GM20000 (cell line): Measurements from ENCODE around the gene RGP1.

ENCODE experiments used
- DNase-seq: peaks from one replicate; pipeline ENCODE4 v3.0.0; 2012; ENCODE audit warnings: low spot score
- CTCF ChIP-seq: IDR thresholded peaks from 2 replicates; pipeline ENCODE4 v1.5.1; 2012; ENCODE audit warnings: mild to moderate bottlenecking, control low read depth; ENCODE audit errors: extremely low read depth, missing control alignments

RGP1 gene

GRCh38 chr9:35771943-35772342 lies 22.9 kb downstream of the RGP1 start:
- no peak for DNase-seq

GRCh38 chr9:35774907-35775635 lies 26.0 kb downstream of the RGP1 start:
- no peak for DNase-seq
- TF ChIP-seq CTCF, result no peak

More at GRCh38 chr9:35771943-35772342, 22.9 kb downstream of the RGP1 start:
- no peak for TF ChIP-seq CTCF

- TF ChIP-seq CTCF, result no peak
- DNase-seq, result no peak
Observed at GRCh38 chr9:35776018-35776417, 26.9 kb downstream of the RGP1 start.

- no peak for DNase-seq
- TF ChIP-seq CTCF, result no peak
Observed at GRCh38 chr9:35778496-35778895, 29.4 kb downstream of the RGP1 start.

- no peak for DNase-seq
- TF ChIP-seq CTCF, result no peak
Observed at GRCh38 chr9:35781066-35781465, 32.0 kb downstream of the RGP1 start.

- DNase-seq, result no peak
- TF ChIP-seq CTCF, result no peak
Observed at GRCh38 chr9:35783418-35783817, 34.3 kb downstream of the RGP1 start.

GRCh38 chr9:35789541-35789940 lies 40.5 kb downstream of the RGP1 start:
- TF ChIP-seq CTCF, result no peak
- DNase-seq, result no peak
